Ecto neural progenitor cell (in vitro differentiated cells): ENCODE data around the gene OXSR1.
"Not testable (repeated sequence)": the region's sequence is repeated elsewhere in the genome, so short reads cannot be mapped to it uniquely, and the experiment has no call there.

Experiments used
- DNase-seq: peaks from one replicate; pipeline ENCODE4 v3.0.0-alpha.2; 2018; ENCODE audit warnings: low spot score

OXSR1 gene

GRCh38 chr3:38142959-38143358 is 22.4 kb upstream of the OXSR1 start:
- peak; percentile 20 for DNase-seq

- peak; percentile 25 for DNase-seq
Measured at GRCh38 chr3:38143511-38143910, 21.8 kb upstream of the OXSR1 start.

- DNase-seq, result no peak
Measured at GRCh38 chr3:38146504-38146903, 18.8 kb upstream of the OXSR1 start.

- DNase-seq, result no peak
Measured at GRCh38 chr3:38147421-38147820, 17.9 kb upstream of the OXSR1 start.

- no peak for DNase-seq
Measured at GRCh38 chr3:38148311-38148882, 16.9 kb upstream of the OXSR1 start.

- DNase-seq, result no peak
Measured at GRCh38 chr3:38149708-38150107, 15.6 kb upstream of the OXSR1 start.

GRCh38 chr3:38150780-38151528 is 14.4 kb upstream of the OXSR1 start:
- DNase-seq, result peak; percentile 21

- DNase-seq, result no peak
Measured at GRCh38 chr3:38151667-38152265, 13.6 kb upstream of the OXSR1 start.

- DNase-seq, result peak; percentile 16
Measured at GRCh38 chr3:38152609-38153008, 12.7 kb upstream of the OXSR1 start.

GRCh38 chr3:38153221-38153620 is 12.1 kb upstream of the OXSR1 start:
- peak; percentile 30 for DNase-seq

- no peak for DNase-seq
Measured at GRCh38 chr3:38154033-38154494, 11.3 kb upstream of the OXSR1 start.

GRCh38 chr3:38154625-38155255 is 10.6 kb upstream of the OXSR1 start:
- DNase-seq, result peak; percentile 19

- DNase-seq, result no peak
Measured at GRCh38 chr3:38155825-38156224, 9.5 kb upstream of the OXSR1 start.

GRCh38 chr3:38157117-38157516 is 8.2 kb upstream of the OXSR1 start:
- DNase-seq, result no peak

- DNase-seq, result no peak
Measured at GRCh38 chr3:38157595-38157994, 7.7 kb upstream of the OXSR1 start.

- DNase-seq, result no peak
Measured at GRCh38 chr3:38158472-38158871, 6.9 kb upstream of the OXSR1 start.

GRCh38 chr3:38160704-38161103 is 4.6 kb upstream of the OXSR1 start:
- not testable (repeated sequence) for DNase-seq

- DNase-seq, result no peak
Measured at GRCh38 chr3:38163117-38163840, 2.1 kb upstream of the OXSR1 start.

- no peak for DNase-seq
Measured at GRCh38 chr3:38163841-38164642, 1.3 kb upstream of the OXSR1 start.

- DNase-seq, result no peak
Measured at GRCh38 chr3:38164643-38164951, 740 bp upstream of the OXSR1 start.

- DNase-seq, result no peak
Measured at GRCh38 chr3:38165722-38166387, 518 bp downstream of the OXSR1 start.
